Measurements from ENCODE around the gene PTPRH. TPM values are rescaled to one million over a fixed set of nuclear protein-coding genes. Genes with fewer than 3 reads are reported as not detected.

The PTPRH gene
- total RNA-seq, 3 donors from 2014 or later (not counting 1 experiment from before 2014, with no cell fraction given), result 0.45 TPM; not detected in 2

DNA sequence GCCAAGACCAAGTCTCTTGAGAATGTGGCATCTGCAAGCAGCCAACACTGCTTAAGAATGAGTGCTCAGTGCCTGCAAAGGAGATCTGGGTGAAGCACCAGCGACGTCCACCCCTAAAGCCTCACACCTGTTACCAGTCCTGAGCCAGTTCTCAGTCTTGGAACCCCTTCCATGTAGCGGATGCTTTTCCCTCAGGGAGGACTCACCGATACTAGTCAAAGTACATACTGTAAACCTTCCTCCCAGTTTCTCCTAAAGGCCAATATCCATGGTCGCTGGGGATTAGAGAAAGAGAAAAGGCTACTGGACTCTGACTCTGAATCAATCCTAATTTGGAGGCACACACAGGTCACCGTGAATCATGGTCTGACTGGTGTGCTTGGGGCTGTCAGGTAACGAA is 4.2 kb upstream of the PTPRH start:
- intact Hi-C loops (cut with micrococcal nuclease), result loop anchor here (5.0 kb wide), 1 partner anchor 289 kb away; no protein-coding TSS in a partner anchor
- Histone ChIP-seq H3K36me3 (ENCODE audit: control insufficient read depth, insufficient read depth, low read length) (no peaks in the 10 kb centered on the region), H3K4me1 (ENCODE audit: control insufficient read depth, insufficient read depth, low read length) (peaks cover 12% of the 10 kb centered on the region), H3K4me3 (ENCODE audit: low read length) (no peak overlapping the region), H3K9me3 (ENCODE audit: control insufficient read depth, insufficient read depth, low read length) (peaks cover 5% of the 10 kb centered on the region), H3K27me3 (ENCODE audit: control insufficient read depth, insufficient read depth, low read length) (no peaks in the 10 kb centered on the region), H3K27ac (ENCODE audit: low read length) (no peak overlapping the region)
- WGBS (ENCODE audit: insufficient coverage), result 88% methylated on average over 7 of the region's 7 CpGs
- ATAC-seq (no peak), DNase-seq (no peak)
- Mint-ChIP-seq H3K27me3 (ENCODE audit: low read depth in 2 of 2) (peaks cover 7 to 12% of the 10 kb centered on the region in 2 donors), H3K36me3 (no peaks in the 10 kb centered on the region), H3K9me3 (peaks cover 0 to 2% of the 10 kb centered on the region in 2 donors), H3K4me1 (peaks cover 16 to 19% of the 10 kb centered on the region in 2 donors), H3K4me3 (no peak overlapping the region), H3K27ac (no peak overlapping the region)
- TF ChIP-seq, protein P1, sequence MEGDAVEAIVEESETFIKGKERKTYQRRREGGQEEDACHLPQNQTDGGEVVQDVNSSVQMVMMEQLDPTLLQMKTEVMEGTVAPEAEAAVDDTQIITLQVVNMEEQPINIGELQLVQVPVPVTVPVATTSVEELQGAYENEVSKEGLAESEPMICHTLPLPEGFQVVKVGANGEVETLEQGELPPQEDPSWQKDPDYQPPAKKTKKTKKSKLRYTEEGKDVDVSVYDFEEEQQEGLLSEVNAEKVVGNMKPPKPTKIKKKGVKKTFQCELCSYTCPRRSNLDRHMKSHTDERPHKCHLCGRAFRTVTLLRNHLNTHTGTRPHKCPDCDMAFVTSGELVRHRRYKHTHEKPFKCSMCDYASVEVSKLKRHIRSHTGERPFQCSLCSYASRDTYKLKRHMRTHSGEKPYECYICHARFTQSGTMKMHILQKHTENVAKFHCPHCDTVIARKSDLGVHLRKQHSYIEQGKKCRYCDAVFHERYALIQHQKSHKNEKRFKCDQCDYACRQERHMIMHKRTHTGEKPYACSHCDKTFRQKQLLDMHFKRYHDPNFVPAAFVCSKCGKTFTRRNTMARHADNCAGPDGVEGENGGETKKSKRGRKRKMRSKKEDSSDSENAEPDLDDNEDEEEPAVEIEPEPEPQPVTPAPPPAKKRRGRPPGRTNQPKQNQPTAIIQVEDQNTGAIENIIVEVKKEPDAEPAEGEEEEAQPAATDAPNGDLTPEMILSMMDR (IDR thresholded peaks at IDR 0.05), result no peak

GRCh38 chr19:55212447-55212846 is 3.1 kb upstream of the PTPRH start:
- Mint-ChIP-seq H3K9me3 (peaks cover 0 to 2% of the 10 kb centered on the region in 2 donors), H3K27me3 (ENCODE audit: low read depth in 2 of 2) (peaks cover 7 to 12% of the 10 kb centered on the region in 2 donors), H3K36me3 (no peaks in the 10 kb centered on the region), H3K27ac (no peak overlapping the region), H3K4me3 (no peak overlapping the region), H3K4me1 (peaks cover 16 to 19% of the 10 kb centered on the region in 2 donors)
- DNase-seq (peak; percentile 26 to 54), ATAC-seq (peak; percentile 47 to 70 (median 65))
- H3K27ac ChIP-seq (ENCODE audit: low read length), result no peak overlapping the region
- H3K4me3 ChIP-seq (ENCODE audit: low read length), result no peak overlapping the region
- WGBS (ENCODE audit: insufficient coverage), result 83% methylated on average over 3 of the region's 3 CpGs
- intact Hi-C loops (cut with micrococcal nuclease), result loop anchor here (1.0 to 5.0 kb wide), 2 partner anchors 206 to 290 kb away; no protein-coding TSS in a partner anchor
- no peaks in the 10 kb centered on the region for H3K36me3 ChIP-seq (ENCODE audit: control insufficient read depth, insufficient read depth, low read length)
- TF ChIP-seq, protein P1 (IDR thresholded peaks at IDR 0.05), result no peak
- H3K9me3 ChIP-seq (ENCODE audit: control insufficient read depth, insufficient read depth, low read length), result peaks cover 5% of the 10 kb centered on the region
- H3K27me3 ChIP-seq (ENCODE audit: control insufficient read depth, insufficient read depth, low read length), result no peaks in the 10 kb centered on the region
- peaks cover 12% of the 10 kb centered on the region for H3K4me1 ChIP-seq (ENCODE audit: control insufficient read depth, insufficient read depth, low read length)

GRCh38 chr19:55209693-55210472 is 582 bp upstream of the PTPRH start:
- Histone ChIP-seq H3K4me3 (ENCODE audit: low read length) (no peak overlapping the region), H3K27ac (ENCODE audit: low read length) (no peak overlapping the region), H3K27me3 (ENCODE audit: control insufficient read depth, insufficient read depth, low read length) (no peaks in the 10 kb centered on the region), H3K36me3 (ENCODE audit: control insufficient read depth, insufficient read depth, low read length) (no peaks in the 10 kb centered on the region), H3K4me1 (ENCODE audit: control insufficient read depth, insufficient read depth, low read length) (peaks cover 7% of the 10 kb centered on the region), H3K9me3 (ENCODE audit: control insufficient read depth, insufficient read depth, low read length) (peaks cover 5% of the 10 kb centered on the region)
- H3K4me3 Mint-ChIP-seq, result no peak overlapping the region
- ATAC-seq, result no peak
- H3K27me3 Mint-ChIP-seq (ENCODE audit: low read depth in 2 of 2), result peaks cover 13 to 20% of the 10 kb centered on the region in 2 donors
- H3K9me3 Mint-ChIP-seq, result peaks cover 0 to 2% of the 10 kb centered on the region in 2 donors
- DNase-seq, result no peak
- H3K36me3 Mint-ChIP-seq, result no peaks in the 10 kb centered on the region
- intact Hi-C loops (cut with micrococcal nuclease), result loop anchor here (5.0 kb wide), 1 partner anchor 292 kb away; no protein-coding TSS in a partner anchor
- TF ChIP-seq, protein P1 (IDR thresholded peaks at IDR 0.05), result no peak
- WGBS (ENCODE audit: insufficient coverage), result 84% methylated on average over 16 of the region's 17 CpGs
- peaks cover 6 to 17% of the 10 kb centered on the region in 2 donors for H3K4me1 Mint-ChIP-seq
- H3K27ac Mint-ChIP-seq, result no peak overlapping the region
